Measurements from ENCODE around the gene ZNF232. TPM values are rescaled to one million over a fixed set of nuclear protein-coding genes. Genes with fewer than 3 reads are reported as not detected.

Gene ZNF232
- total RNA-seq, 1 donor from 2014 or later, result 8.3 TPM

GRCh38 chr17:5069724-5070123 lies 42.0 kb downstream of the ZNF232 start:
- peaks cover 6% of the 10 kb centered on the region for H3K4me1 Mint-ChIP-seq (ENCODE audit: low read depth)
- no peak overlapping the region for H3K4me3 Mint-ChIP-seq (ENCODE audit: unreplicated experiment)
- no peaks in the 10 kb centered on the region for H3K9me3 Mint-ChIP-seq (ENCODE audit: low read depth)
- H3K27ac Mint-ChIP-seq (ENCODE audit: unreplicated experiment), result no peak overlapping the region
- H3K27me3 Mint-ChIP-seq (ENCODE audit: low read depth), result peaks cover 5% of the 10 kb centered on the region
- no peaks in the 10 kb centered on the region for H3K36me3 Mint-ChIP-seq (ENCODE audit: low read depth)
- DNase-seq (ENCODE audit: low spot score), result no peak
- no peak for TF ChIP-seq CTCF (IDR thresholded peaks at IDR 0.05)

GRCh38 chr17:5068236-5068635 lies 43.4 kb downstream of the ZNF232 start:
- Mint-ChIP-seq H3K9me3 (ENCODE audit: low read depth) (no peaks in the 10 kb centered on the region), H3K4me1 (ENCODE audit: low read depth) (peaks cover 6% of the 10 kb centered on the region), H3K27me3 (ENCODE audit: low read depth) (peaks cover 5% of the 10 kb centered on the region), H3K4me3 (ENCODE audit: unreplicated experiment) (no peak overlapping the region), H3K27ac (ENCODE audit: unreplicated experiment) (no peak overlapping the region), H3K36me3 (ENCODE audit: low read depth) (no peaks in the 10 kb centered on the region)
- TF ChIP-seq CTCF (IDR thresholded peaks at IDR 0.05), result no peak
- no peak for DNase-seq (ENCODE audit: low spot score)

GRCh38 chr17:5065227-5065744 lies 46.4 kb downstream of the ZNF232 start:
- no peak for DNase-seq (ENCODE audit: low spot score)
- TF ChIP-seq CTCF (IDR thresholded peaks at IDR 0.05), result no peak
- Mint-ChIP-seq H3K9me3 (ENCODE audit: low read depth) (no peaks in the 10 kb centered on the region), H3K4me1 (ENCODE audit: low read depth) (peaks cover 6% of the 10 kb centered on the region), H3K27me3 (ENCODE audit: low read depth) (peaks cover 3% of the 10 kb centered on the region), H3K36me3 (ENCODE audit: low read depth) (no peaks in the 10 kb centered on the region), H3K4me3 (ENCODE audit: unreplicated experiment) (no peak overlapping the region), H3K27ac (ENCODE audit: unreplicated experiment) (no peak overlapping the region)

Other genes starting within 250 kb of the ZNF232 start
- 1.5 to 1.8 TPM (median 1.6 TPM) in 3 replicates for gene C17orf107, start 212.3 kb downstream of the ZNF232 start, total RNA-seq
- gene CHRNE, start 208.8 kb downstream of the ZNF232 start, total RNA-seq, result 0.22 to 0.35 TPM in 2 of 3 replicates, not detected in the other
- not detected in 3 replicates for gene GP1BA, start 179.6 kb downstream of the ZNF232 start, total RNA-seq
- 44.0 to 62.4 TPM (median 46.6 TPM) in 3 replicates for gene SLC25A11, start 171.8 kb downstream of the ZNF232 start, total RNA-seq
- 69.7 to 95.8 TPM (median 74.5 TPM) in 3 replicates for gene RNF167, start 171.6 kb downstream of the ZNF232 start, total RNA-seq
- gene PFN1, start 163.3 kb downstream of the ZNF232 start, total RNA-seq, result 512 to 784 TPM (median 766 TPM) in 3 replicates
- gene ENO3, start 160.8 kb downstream of the ZNF232 start, total RNA-seq, result 7.0 to 9.8 TPM (median 7.4 TPM) in 3 replicates
- gene SPAG7, start 144.1 kb downstream of the ZNF232 start, total RNA-seq, result 73.0 to 87.3 TPM (median 79.4 TPM) in 3 replicates
- gene CAMTA2, start 124.2 kb downstream of the ZNF232 start, total RNA-seq, result 47.4 to 97.8 TPM (median 90.2 TPM) in 3 replicates
- gene INCA1, start 114.4 kb downstream of the ZNF232 start, total RNA-seq, result 0.74 to 1.5 TPM (median 0.85 TPM) in 3 replicates
- 141 to 193 TPM (median 174 TPM) in 3 replicates for gene KIF1C, start 113.9 kb downstream of the ZNF232 start, total RNA-seq
- gene SLC52A1, start 76.5 kb downstream of the ZNF232 start, total RNA-seq, result not detected in 3 replicates
- 0.29 to 0.69 TPM (median 0.55 TPM) in 3 replicates for gene ZFP3, start 33.4 kb downstream of the ZNF232 start, total RNA-seq
- 0.10 to 0.15 TPM (median 0.12 TPM) in 3 replicates for gene USP6, start 4.2 kb upstream of the ZNF232 start, total RNA-seq
- 4.1 to 8.5 TPM (median 4.7 TPM) in 3 replicates for gene ZNF594, start 80.0 kb upstream of the ZNF232 start, total RNA-seq
- gene SCIMP, start 123.0 kb upstream of the ZNF232 start, total RNA-seq, result not detected in 3 replicates
- 46.1 to 52.4 TPM (median 51.3 TPM) in 3 replicates for gene RABEP1, start 170.4 kb upstream of the ZNF232 start, total RNA-seq

Data from chondrocyte (in vitro differentiated cells).